ENCODE measurements around the gene CABP2.

GRCh38 chr11:67502328-67502979 lies 20.8 kb downstream of the CABP2 start:
- TF ChIP-seq CTCF (IDR thresholded peaks at IDR 0.05) (no peak), POLR2A (IDR thresholded peaks at IDR 0.05) (no peak)
